CD4-positive, alpha-beta T cell treated with Interleukin-4 for 1 hour (primary cell): Measurements from ENCODE around the gene GPM6B.

Experiments used
- DNase-seq, 2 donors: peaks; one replicate each; pipeline ENCODE4 v3.0.0-alpha.2; 2020 to 2022

GPM6B gene

DNA sequence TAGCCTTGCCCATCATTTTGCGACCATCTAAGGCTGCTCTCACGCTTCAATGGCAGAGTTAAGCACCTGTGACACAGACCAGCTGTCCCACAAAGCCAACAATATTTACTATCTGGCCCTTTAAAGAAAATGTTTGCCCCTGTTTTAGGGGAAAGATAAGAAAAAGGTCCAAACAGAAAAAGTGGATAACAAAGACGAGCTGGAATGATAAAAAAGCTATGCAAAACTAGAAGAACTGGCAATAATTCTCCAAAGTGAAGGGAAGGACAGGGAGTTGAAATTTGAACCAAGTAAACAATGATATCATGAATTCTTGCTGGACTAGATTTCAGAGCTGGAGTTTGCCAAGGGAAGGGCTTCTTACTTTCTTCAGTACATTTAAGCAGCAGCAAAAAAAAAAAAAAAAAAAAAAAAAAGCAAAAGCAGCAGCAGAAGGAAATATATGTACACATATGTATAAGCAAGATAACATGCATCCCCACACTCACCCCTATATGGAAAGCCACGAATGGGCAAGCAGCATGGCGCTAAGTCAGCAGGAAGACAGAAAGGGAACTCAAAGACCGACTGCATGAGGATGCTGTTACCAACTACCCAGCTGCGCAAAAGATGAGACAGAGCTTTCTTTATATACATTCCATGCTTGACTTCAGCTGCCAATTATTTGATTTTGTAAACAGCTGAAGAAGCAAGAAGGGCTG, 94.9 kb downstream of the GPM6B start:
- no peak for DNase-seq

- DNase-seq, result no peak
Observed at GRCh38 chrX:13721371-13721770, 95.5 kb downstream of the GPM6B start.
